ENCODE results near the gene BICD1. TPM values are rescaled to one million over a fixed set of nuclear protein-coding genes. Genes with fewer than 3 reads are reported as not detected.

Gene BICD1
- total RNA-seq, 1 experiment from 2014 or later: 21.1 TPM

- peak; percentile 53 for DNase-seq (ENCODE audit: low spot score)
Observed at GRCh38 chr12:32400866-32401265, 294.2 kb downstream of the BICD1 start.

GRCh38 chr12:32402170-32402569, 295.5 kb downstream of the BICD1 start:
- no peak for DNase-seq (ENCODE audit: low spot score)

GRCh38 chr12:32402946-32403345, 296.3 kb downstream of the BICD1 start:
- no peak for DNase-seq (ENCODE audit: low spot score)

GRCh38 chr12:32407795-32408194, 301.1 kb downstream of the BICD1 start:
- DNase-seq (ENCODE audit: low spot score): no peak

- DNase-seq (ENCODE audit: low spot score): no peak
Observed at GRCh38 chr12:32413412-32413811, 306.8 kb downstream of the BICD1 start.

- DNase-seq (ENCODE audit: low spot score): no peak
Observed at GRCh38 chr12:32418221-32418620, 311.6 kb downstream of the BICD1 start.

- DNase-seq (ENCODE audit: low spot score): no peak
Observed at GRCh38 chr12:32418903-32419519, 312.4 kb downstream of the BICD1 start.

- no peak for DNase-seq (ENCODE audit: low spot score)
Observed at GRCh38 chr12:32419520-32419960, 312.9 kb downstream of the BICD1 start.

- DNase-seq (ENCODE audit: low spot score): no peak
Observed at GRCh38 chr12:32420356-32420755, 313.7 kb downstream of the BICD1 start.

GRCh38 chr12:32423559-32423958, 316.9 kb downstream of the BICD1 start:
- DNase-seq (ENCODE audit: low spot score): no peak

GRCh38 chr12:32431025-32431424, 324.4 kb downstream of the BICD1 start:
- DNase-seq (ENCODE audit: low spot score): no peak

Small RNA genes within 50 kb of the gene (small RNA-seq; reads per million reads assigned to genes)
- gene AC048344.2 (not detected), gene AC048344.3 (not detected), gene RF00019 (not detected)

Other genes starting within 250 kb of the BICD1 start
- 11.0 and 12.1 TPM in 2 replicates for gene RESF1, start 147.4 kb upstream of the BICD1 start, total RNA-seq (2014; rRNA removed; shearing (Covaris generic))